Measurements from ENCODE around the gene SERF1A. TPM values are rescaled to one million over a fixed set of nuclear protein-coding genes. Genes with fewer than 3 reads are reported as not detected.
"Not testable (repeated sequence)": the region's sequence is repeated elsewhere in the genome, so short reads cannot be mapped to it uniquely, and the experiment has no call there.

Gene SERF1A
- total RNA-seq, 1 experiment from 2014 or later, result 20.0 TPM

DNA sequence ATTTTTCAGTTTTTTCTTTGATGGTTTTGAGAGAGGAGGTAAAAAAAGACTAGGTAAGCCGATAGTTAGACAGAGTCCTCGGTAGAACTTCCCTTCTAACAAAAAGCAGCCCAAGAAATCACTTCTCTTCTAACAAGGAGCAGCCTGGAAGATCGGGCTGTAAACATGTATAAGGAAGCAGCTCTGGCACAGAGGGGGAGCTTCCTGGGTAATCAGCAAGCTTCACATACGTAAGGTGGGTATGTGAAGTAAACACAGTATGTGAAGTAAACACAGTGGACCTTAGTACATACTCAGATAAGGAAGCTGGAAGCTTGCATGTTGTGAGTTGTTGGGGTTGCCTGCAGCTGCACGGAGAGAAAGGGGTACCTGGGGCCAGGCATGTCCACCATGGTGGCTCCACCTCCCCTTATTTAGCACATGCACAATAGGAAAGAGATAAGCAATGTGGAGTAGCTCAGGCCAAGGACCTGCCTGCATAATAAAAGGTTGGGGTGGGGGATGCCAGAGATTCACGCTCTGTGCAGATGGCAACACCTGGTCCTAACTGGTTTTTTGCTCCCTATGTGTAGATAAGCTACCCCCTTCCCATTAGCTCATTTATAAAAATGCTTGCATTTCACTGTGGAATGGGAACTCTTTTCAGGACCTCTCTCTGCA is 31.4 kb downstream of the SERF1A start:
- H3K27ac Mint-ChIP-seq; H3K27ac ChIP-seq (ENCODE audit: insufficient read length, low read depth, low read length); H3K4ac ChIP-seq (ENCODE audit: low read depth, low read length); H3K79me1 ChIP-seq (ENCODE audit: insufficient read depth, low read depth, low read length, poor library complexity, severe bottlenecking); DNase-seq; H4K91ac ChIP-seq (ENCODE audit: insufficient read length, low read depth, low read length); H3K14ac ChIP-seq (ENCODE audit: insufficient read depth, low read length); H3K79me2 ChIP-seq (ENCODE audit: insufficient read depth, low read length); H4K5ac ChIP-seq (ENCODE audit: insufficient read length, low read depth, low read length); H2BK20ac ChIP-seq (ENCODE audit: low read depth, low read length, poor library complexity, severe bottlenecking); H3K9ac ChIP-seq (ENCODE audit: extremely low read depth, insufficient read length, low read length); H4K20me1 ChIP-seq (ENCODE audit: control insufficient read depth, insufficient read depth, insufficient read length); H3T11ph ChIP-seq (ENCODE audit: low read length); H3K36me3 Mint-ChIP-seq (ENCODE audit: insufficient read depth in 1 of 3, low read depth in 3 of 3); H2BK5ac ChIP-seq (ENCODE audit: insufficient read length, low read length); H3K27me3 ChIP-seq (ENCODE audit: insufficient read depth, low read length); H3K18ac ChIP-seq (ENCODE audit: insufficient read length, low read depth, low read length); H3K27me3 Mint-ChIP-seq (ENCODE audit: low read depth); H3K4me2 ChIP-seq (ENCODE audit: insufficient read depth, insufficient read length, low read length); H4K8ac ChIP-seq (replicated peaks; ENCODE audit: insufficient read length, low read depth, low read length); H3K56ac ChIP-seq (ENCODE audit: insufficient read length, low read depth, low read length); H3K4me3 Mint-ChIP-seq; H2AFZ ChIP-seq (ENCODE audit: low read length); H2BK12ac ChIP-seq (ENCODE audit: insufficient read length, low read depth, low read length); H3K23ac ChIP-seq (ENCODE audit: insufficient read length, low read depth, low read length); H3K4me1 ChIP-seq (ENCODE audit: insufficient read depth, low read length); H3K23me2 ChIP-seq (ENCODE audit: insufficient read length, low read depth, low read length, poor library complexity, severe bottlenecking); H3K9me3 Mint-ChIP-seq; H2AK5ac ChIP-seq (ENCODE audit: insufficient read length, low read length); H3K9me3 ChIP-seq (ENCODE audit: control insufficient read depth, low read depth, low read length); H3K4me1 Mint-ChIP-seq; H2BK15ac ChIP-seq (ENCODE audit: low read depth, low read length); H2BK120ac ChIP-seq (ENCODE audit: low read depth, low read length, poor library complexity, severe bottlenecking): not testable (repeated sequence)
- no CpG with 5 or more reads among the region's 6 CpGs for whole genome bisulfite sequencing (ENCODE audit: extremely low coverage, insufficient read length, low lambda C conversion rate)

DNA sequence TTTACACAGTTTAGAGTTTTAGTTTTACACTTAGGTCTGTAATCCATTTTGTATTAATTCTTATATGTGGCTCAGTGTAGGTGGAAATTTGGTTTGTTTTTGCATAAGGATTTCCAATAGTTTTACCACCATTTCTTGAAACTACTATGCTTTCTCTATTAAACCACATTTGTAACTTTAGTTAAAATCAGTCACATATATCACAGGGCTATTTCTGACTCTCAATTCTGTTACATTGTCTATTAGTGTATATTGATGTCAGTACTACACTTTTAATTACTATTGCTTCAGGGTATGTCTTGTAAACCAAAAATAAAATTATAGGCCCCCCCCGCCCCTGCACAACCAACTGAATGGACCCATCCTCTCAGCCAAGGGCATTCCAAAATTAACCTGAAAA is 32.1 kb downstream of the SERF1A start:
- H2AFZ ChIP-seq (ENCODE audit: low read length); H3K14ac ChIP-seq (ENCODE audit: insufficient read depth, low read length); H4K8ac ChIP-seq (replicated peaks; ENCODE audit: insufficient read length, low read depth, low read length); H3T11ph ChIP-seq (ENCODE audit: low read length); H2BK15ac ChIP-seq (ENCODE audit: low read depth, low read length); H3K4me2 ChIP-seq (ENCODE audit: insufficient read depth, insufficient read length, low read length); H3K79me1 ChIP-seq (ENCODE audit: insufficient read depth, low read depth, low read length, poor library complexity, severe bottlenecking); H3K27me3 Mint-ChIP-seq (ENCODE audit: low read depth); H3K23ac ChIP-seq (ENCODE audit: insufficient read length, low read depth, low read length); H2BK5ac ChIP-seq (ENCODE audit: insufficient read length, low read length); H3K79me2 ChIP-seq (ENCODE audit: insufficient read depth, low read length); H2BK20ac ChIP-seq (ENCODE audit: low read depth, low read length, poor library complexity, severe bottlenecking); H3K9ac ChIP-seq (ENCODE audit: extremely low read depth, insufficient read length, low read length); H3K4ac ChIP-seq (ENCODE audit: low read depth, low read length); H3K23me2 ChIP-seq (ENCODE audit: insufficient read length, low read depth, low read length, poor library complexity, severe bottlenecking); H3K27ac ChIP-seq (ENCODE audit: insufficient read length, low read depth, low read length); H3K27me3 ChIP-seq (ENCODE audit: insufficient read depth, low read length); H3K56ac ChIP-seq (ENCODE audit: insufficient read length, low read depth, low read length); H2AK5ac ChIP-seq (ENCODE audit: insufficient read length, low read length); H2BK12ac ChIP-seq (ENCODE audit: insufficient read length, low read depth, low read length); H3K9me3 ChIP-seq (ENCODE audit: control insufficient read depth, low read depth, low read length); H3K27ac Mint-ChIP-seq; H3K18ac ChIP-seq (ENCODE audit: insufficient read length, low read depth, low read length); H2BK120ac ChIP-seq (ENCODE audit: low read depth, low read length, poor library complexity, severe bottlenecking); H4K5ac ChIP-seq (ENCODE audit: insufficient read length, low read depth, low read length); H3K4me3 Mint-ChIP-seq; H3K4me1 ChIP-seq (ENCODE audit: insufficient read depth, low read length); H3K36me3 Mint-ChIP-seq (ENCODE audit: insufficient read depth in 1 of 3, low read depth in 3 of 3); H3K4me1 Mint-ChIP-seq; H3K9me3 Mint-ChIP-seq; H4K91ac ChIP-seq (ENCODE audit: insufficient read length, low read depth, low read length); DNase-seq; H4K20me1 ChIP-seq (ENCODE audit: control insufficient read depth, insufficient read depth, insufficient read length): not testable (repeated sequence)
- no CpG with 5 or more reads among the region's 1 CpG for whole genome bisulfite sequencing (ENCODE audit: extremely low coverage, insufficient read length, low lambda C conversion rate)

All from H9 (cell line).